GM18526 (cell line): ENCODE results near the gene EIF4EBP2.

ENCODE experiments used
- POLR2A ChIP-seq: IDR thresholded peaks from 3 replicates; pipeline ENCODE4 v1.6.1; 2011; ENCODE audit not compliant: insufficient read length; ENCODE audit errors: extremely low read depth

Gene EIF4EBP2

DNA sequence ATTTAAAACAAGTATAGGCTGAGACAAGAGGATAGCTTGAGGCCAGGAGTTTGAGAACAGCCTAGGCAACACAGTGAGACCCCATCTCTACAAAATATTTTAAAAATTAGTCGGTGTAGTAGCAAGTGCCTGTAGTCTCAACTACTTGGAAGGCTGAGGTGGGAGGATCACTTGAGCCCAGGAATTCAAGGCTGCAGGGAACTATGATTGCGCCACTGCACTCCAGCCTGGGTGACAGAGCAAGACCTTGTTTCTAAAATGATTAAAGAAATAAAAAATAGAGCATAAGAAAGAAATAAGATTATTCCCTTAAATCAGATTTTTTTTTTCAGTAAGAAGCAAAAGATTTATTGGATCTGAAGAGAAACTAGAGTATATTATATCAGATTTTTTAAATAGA is 33.2 kb upstream of the EIF4EBP2 start:
- TF ChIP-seq POLR2A, result no peak

DNA sequence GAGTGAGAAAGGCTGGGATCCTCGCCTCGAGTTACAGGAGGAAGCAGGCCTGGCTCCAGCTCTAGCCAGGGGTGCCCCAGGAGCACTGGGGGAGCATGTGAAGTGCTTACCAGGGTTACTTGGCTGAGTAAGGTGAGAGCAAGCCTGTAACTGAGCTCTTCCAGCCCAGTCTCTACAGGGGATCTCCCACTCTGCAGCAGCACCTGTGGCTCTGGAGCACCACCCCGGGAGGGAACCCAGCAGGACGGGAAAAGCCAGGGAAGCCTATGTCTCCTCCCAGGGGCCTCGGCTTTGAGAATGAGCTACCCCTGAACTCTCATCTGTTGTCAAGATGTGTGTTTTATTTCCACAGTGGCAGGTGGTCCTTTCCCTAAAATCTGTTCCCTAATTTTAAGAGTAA is 32.1 kb upstream of the EIF4EBP2 start:
- TF ChIP-seq POLR2A, result no peak

DNA sequence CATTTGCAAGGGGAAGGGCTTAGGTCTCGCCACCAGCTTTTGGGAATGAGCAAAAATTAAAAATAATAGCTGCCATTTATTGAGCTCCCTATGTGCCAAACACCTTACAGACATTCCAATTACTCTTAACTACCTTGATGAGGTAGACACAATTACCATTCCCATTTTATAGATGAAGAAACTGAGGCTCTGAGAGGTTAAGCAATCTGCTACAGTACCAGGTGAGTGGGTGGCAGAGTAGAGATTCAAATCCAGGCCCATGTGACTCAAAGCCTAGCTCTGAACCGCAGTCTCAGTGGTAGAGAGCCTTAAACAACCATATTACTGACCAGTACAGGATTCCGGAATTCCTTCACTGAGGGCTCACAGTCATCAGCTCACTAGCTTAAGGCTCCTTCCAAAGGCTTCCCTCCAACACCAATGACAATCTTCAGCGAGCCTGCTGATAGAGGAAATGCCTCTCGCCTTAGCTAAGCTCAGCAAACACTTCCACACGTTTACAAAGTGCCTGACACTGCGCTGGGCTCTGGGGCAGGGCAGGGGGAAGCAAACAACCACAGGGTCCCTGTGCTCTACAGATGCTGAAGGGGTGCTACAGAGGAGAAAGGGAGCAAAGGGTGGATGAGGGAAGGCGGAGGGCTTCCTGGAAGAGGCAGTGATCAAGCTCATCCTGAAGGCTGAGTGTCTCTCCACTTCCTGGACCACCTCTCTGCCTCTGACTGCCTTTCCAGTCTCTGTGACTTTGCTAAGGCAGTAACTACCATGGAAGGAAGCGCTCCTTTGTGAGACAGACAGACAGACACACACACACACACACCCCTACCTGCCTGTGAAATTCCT is 28.9 kb upstream of the EIF4EBP2 start:
- no peak for TF ChIP-seq POLR2A

DNA sequence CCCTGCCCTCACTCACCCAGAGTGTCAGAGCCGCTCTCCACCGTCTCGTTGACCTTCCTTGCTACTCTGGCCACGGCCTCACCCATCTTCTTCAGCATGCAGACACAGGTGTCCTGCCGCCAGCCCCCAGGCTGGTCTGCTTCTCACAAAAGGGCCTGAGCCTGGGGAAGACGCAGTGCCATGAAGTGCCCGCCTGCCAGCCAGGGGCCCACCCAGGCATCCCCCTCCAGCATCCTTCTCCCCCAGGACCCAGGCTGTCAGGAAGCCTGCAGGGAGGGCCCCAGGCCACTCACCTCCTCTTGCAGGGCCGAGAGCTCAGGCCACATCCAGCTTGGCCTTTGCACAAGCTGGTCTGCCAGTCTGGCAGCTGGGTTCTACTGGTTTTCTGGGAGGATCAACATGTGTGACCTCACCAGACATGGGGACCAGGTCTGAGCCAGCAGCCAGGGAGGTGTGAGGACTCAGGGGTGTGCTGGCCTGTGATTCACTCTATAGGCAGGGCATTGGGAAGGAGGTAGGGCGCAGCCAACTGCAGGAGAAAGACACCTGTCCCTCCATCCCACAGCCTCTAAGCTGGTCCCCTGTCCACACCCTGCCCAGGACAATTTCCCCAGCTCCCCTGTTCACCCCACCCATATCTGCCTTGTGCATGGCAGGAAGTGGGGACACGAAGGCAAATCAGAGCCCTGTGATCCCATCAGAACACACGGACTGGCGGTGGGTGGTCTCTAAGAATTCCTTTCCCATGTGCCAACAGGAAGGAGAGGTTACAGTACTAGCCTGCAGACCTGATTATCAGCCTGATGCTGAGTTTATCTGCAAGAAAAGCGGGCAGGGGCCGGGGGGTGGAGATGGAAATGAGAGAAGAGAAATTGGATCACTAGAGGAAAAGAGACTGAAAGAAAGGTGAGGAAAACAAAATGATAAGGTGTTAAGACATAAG is 27.2 kb upstream of the EIF4EBP2 start:
- TF ChIP-seq POLR2A, result no peak

DNA sequence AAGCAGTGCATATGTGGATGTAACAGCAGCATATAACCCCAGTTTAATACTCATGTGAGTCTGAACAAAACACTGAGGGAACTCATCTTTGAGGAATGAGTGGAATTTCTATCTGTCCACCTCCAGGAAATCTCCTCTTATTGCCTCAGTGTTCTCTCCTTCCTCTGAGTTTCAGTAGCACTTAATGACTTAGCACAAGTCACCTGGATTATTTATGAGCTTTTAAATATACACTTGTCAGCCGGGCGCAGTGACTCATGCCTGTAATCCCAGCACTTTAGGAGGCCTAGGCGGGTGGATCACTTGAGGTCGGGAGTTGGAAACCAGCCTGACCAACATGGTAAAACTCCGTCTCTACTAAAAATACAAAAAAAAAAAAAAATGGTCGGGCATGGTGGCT is 25.8 kb upstream of the EIF4EBP2 start:
- TF ChIP-seq POLR2A, result no peak

DNA sequence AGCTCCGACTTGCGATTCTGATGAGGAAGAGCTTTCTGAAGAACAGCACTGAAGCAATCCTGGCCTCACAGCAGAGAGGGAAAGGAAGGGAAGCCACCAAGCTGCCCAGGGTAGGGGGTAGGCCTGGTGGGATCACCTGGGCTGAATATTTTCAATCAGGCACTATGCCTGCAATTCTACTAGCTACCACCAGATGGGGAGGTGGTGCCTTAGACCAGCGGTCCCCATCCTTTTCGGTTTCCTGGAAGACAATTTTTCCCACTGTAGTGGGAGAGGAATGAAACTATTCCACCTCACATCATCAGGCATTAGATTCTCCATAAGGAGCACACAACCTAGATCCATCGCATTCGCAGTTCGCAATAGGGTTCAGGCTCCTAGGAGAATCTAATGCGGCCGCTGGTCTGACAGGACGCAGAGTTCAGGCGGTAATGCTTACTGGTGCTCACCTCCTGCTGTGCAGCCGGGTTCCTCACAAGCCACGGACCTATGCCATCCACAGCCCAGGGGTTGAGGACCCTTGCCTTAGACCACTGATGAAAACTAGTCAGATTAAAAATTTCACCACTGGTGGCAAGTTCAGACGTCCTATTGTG is 24.3 kb upstream of the EIF4EBP2 start:
- TF ChIP-seq POLR2A, result no peak

DNA sequence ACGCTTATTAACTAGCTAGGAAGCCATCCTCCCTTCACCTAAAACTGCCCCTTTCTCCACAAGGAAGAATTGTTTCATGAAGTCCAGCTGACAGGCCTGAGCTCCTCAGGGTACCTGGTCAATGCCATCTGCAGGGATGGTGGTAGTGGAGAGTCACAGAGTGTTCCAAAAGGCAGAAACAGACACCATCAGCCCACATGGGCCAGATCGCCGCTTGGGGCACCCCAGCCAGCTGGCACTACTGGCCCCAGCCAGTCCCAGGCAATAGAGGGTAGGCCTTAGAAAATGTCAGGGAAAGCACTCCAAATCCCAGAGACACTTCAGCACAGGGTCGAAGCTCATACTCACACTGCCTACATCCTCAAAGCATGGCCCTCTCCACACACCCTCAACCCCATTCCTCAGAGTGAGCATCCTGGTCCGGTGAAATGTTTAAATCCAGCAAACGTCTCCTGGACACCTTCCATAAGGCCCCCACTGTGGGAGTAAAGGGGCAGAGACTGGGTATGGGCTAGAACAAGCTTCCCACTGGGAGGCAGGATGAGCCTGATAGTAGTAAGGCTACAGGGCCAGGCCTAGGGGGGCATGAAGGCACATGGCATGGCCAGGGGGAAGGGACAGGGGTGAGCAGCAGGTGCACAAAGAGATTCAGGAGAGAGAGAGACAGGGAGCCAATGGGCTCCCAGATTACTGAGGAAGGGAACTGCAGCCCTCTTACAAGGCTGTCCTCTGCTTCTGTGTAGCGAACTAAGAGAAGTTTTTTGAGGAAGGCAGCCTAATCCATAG is 23.4 kb upstream of the EIF4EBP2 start:
- TF ChIP-seq POLR2A, result no peak

DNA sequence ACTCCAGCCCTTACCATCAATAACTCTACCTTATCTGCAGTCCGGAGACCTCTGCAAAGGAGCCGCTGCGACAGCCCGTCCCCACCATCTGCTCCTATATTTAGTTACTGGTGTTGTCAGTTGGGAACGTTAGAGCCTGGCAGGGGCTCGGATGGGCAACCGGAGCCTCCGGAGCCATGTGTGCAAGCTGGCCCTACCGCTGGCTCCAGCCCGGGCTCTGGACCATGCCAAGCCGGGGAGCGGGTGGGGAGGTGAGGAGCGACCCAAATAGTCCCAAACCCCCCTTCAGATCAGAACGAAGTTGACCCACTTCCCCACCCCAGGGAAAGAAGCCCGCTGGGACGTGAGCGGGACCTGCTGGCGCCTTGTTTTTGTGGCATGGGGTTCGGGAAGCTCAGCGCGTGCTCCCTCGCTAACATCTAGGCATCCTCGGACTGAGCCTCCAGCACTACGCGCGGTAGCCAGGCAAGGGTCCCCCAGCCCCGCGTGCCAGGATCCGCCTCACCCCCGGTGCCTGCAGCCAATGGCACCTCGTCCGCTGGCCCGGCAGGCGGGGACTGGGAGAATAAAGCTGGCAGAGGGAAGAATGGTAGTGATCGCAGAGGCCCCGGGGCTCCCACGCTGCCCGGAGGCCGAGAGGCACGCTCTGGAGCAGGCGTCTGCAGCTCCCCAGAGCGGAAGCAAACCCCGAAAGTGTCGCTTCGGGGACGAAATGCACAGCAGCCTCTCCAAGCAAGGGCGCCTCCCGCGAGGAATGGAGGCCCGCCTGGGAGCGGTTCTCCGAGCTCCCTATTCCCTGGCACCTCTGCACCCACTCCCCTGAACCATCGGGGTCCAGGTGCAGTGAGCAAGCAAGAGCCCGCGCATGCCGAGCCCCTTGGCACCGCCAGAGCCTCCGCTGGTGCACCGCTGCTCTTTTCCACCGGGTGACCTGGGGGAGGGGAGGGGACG is 22.2 kb upstream of the EIF4EBP2 start:
- TF ChIP-seq POLR2A, result no peak

DNA sequence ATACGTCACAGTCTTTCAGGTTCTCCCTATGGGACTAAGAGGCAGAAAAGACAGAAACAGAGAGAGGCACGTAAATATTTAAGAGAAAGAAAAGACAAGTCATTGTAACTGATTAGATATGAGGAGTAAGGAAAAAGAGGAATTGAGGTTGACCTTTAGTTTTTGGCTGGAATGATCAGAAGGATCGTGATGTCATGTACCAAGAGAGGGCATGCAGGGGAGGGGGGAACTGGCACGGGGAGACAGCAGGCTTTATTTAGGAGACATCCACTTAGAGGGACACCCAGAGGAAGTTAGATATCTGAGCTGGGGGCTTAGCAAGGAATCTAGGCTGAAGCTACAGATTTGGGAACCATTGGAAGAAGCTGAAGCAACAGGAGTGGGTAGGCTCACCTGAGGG is 12.3 kb upstream of the EIF4EBP2 start:
- TF ChIP-seq POLR2A, result no peak

DNA sequence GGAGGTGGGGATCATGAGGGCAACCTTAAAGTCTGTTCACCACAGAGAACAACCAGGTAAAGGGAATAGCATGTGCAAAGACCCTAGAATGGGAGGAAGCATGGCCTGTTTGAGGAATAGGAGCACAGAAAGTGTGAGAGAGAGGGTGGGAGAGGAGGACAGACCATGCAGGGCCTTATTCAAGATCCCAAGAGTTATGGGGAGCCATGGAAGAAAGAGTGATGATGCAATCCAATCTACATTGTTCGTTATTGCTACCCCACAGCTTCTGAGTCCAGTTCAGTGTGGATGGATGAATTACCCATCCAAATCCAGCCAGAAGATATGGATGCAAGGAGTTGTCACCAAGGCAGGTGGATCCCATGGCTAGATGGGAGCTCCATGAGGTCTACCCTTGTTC is 7.8 kb upstream of the EIF4EBP2 start:
- no peak for TF ChIP-seq POLR2A

DNA sequence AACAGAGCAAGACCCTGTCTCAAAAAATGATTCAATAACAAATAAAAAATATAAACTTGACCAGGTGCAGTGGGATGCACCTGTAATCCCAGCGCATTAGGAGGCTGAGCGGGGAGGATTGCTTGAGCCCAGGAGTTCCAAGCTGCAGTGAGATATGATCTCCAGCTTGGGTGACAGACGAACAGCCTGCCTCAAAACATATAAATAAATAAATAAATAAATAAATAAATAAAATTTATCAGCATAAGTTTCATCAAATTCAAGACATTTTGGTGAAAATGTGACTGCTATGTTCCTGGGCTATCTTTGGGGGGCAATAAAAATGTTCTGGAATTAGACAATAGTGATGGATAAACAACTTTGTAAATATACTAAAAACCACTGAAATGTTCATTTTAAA is 4.8 kb upstream of the EIF4EBP2 start:
- TF ChIP-seq POLR2A, result no peak

DNA sequence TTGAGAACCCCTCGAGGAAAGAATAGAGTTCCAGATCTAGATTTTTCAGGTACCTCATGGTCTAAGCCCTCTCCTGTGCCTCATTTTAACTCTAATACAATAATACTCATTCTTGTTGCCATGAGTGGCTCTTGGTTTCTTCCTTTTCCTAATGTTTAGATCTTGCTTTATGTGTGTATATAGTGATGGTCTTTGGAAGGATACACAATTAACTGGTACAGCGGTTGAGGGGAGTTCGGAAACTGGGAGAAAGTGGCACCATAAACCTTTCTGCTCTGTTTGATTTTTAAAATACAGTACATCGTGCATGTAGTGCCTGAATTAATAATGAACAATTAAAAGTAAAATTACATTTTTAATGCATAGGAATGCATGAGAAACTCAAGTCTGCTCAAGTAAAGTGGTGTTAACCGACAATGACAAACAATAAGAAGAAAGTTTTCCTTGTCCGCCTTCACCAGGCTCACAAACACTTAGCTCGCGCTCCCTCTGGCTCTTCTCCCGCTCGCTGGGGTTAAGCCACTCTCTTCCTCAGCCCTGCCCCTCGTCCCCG is 386 bp upstream of the EIF4EBP2 start:
- no peak for TF ChIP-seq POLR2A

DNA sequence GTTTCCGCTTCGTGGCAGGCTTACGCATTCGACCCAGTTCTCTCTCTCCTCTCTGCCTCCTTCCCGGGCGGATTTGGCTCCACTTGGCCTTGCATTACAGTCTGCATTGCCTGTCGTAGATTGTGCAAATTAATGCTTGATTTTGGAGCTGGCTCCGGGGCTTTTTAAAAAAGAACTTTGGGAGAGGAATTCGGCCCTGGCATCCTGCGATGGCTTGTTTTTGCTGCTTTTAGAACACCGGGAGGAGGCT is 767 bp downstream of the EIF4EBP2 start:
- TF ChIP-seq POLR2A, result no peak
